Prostate gland (tissue), 2 donors: ENCODE results near the gene SMC5.

Experiments
- POLR2A ChIP-seq: fragments of 450-650 bp; IDR thresholded peaks from one replicate; pipeline ENCODE4 v1.6.1; 2016; ENCODE audit warnings: antibody characterized with exemption, mild to moderate bottlenecking
- TF ChIP-seq, protein P1 (sequence below), 4 experiments: fragments of 200-600 bp in 2 of 4; fragments of 450-650 bp in 2 of 4; sonication (generic) in 2 of 4; IDR thresholded peaks; 1 replicate in 3 of 4; 2 replicates in 1 of 4; pipeline ENCODE4 v1.5.1; 2016 to 2019; ENCODE audit warnings: antibody characterized with exemption in 4 of 4, mild to moderate bottlenecking in 2 of 4, moderate library complexity in 2 of 4

DNA sequence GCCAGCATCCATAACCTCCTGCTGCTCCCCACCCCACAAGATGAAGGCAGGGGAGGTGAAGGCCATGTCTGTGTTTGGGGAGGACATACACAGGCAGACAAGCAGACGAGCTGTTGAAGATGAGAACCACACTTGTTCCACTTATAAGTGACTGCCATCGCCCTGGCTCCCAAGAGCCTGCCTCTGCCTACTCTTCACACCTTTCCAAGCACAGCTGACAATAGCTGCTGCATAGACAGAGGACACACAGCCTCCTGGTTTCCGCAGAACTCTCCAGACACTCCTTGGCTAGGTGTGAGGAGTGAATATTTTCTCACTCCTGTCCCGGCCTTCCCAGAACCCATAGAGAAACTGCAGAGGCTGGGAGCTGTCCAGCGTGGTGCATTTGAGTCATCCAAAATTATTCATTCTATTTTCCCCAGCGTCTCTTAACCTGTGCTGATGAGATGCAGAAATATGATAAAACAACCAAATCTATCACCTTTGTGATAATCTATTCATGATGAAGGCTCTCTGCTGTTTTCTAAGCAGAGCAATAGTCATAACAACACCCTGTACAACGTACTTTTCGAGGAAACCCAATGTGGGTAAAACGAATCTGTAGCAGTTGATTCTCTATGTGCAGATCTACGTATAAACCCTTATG is 131.0 kb downstream of the SMC5 start:
- TF ChIP-seq, protein P1, sequence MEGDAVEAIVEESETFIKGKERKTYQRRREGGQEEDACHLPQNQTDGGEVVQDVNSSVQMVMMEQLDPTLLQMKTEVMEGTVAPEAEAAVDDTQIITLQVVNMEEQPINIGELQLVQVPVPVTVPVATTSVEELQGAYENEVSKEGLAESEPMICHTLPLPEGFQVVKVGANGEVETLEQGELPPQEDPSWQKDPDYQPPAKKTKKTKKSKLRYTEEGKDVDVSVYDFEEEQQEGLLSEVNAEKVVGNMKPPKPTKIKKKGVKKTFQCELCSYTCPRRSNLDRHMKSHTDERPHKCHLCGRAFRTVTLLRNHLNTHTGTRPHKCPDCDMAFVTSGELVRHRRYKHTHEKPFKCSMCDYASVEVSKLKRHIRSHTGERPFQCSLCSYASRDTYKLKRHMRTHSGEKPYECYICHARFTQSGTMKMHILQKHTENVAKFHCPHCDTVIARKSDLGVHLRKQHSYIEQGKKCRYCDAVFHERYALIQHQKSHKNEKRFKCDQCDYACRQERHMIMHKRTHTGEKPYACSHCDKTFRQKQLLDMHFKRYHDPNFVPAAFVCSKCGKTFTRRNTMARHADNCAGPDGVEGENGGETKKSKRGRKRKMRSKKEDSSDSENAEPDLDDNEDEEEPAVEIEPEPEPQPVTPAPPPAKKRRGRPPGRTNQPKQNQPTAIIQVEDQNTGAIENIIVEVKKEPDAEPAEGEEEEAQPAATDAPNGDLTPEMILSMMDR (IDR thresholded peaks at IDR 0.05) = no peak
- TF ChIP-seq POLR2A = no peak
